Measurements from ENCODE around the gene GCA. TPM values are rescaled to one million over a fixed set of nuclear protein-coding genes. Genes with fewer than 3 reads are reported as not detected.

The GCA gene
- polyA plus RNA-seq, 2 of the 4 experiments (the other 2 are of a cell fraction): 6.6 to 17.8 TPM

GRCh38 chr2:162390801-162391200 is 46.9 kb downstream of the GCA start:
- FAIRE-seq (no peak), DNase-seq (ENCODE audit: low read depth in 1 of 2, low spot score in 1 of 2) (no peak), ATAC-seq (no peak)
- Histone ChIP-seq H3K4me3 (no peak overlapping the region), H3K4me1 (no peaks in the 10 kb centered on the region), H3K9me3 (no peaks in the 10 kb centered on the region), H3K27ac (no peak overlapping the region), H3K4me2 (no peak overlapping the region)
- WGBS (ENCODE audit: missing lambda C conversion rate): 67% methylated on average over 4 of the region's 4 CpGs
- POLR2A ChIA-PET: no interaction called here
- CTCF ChIA-PET: no interaction called here
- TF ChIP-seq ESRRA (IDR thresholded peaks at IDR 0.05; ENCODE audit: borderline replicate concordance, low read length) (no peak), RCOR1 (IDR thresholded peaks at IDR 0.05; ENCODE audit: low read depth, low read length) (no peak), SREBF2 (IDR thresholded peaks at IDR 0.05) (no peak), ZFP36 (IDR thresholded peaks at IDR 0.05; ENCODE audit: borderline replicate concordance, partially characterized antibody) (no peak), BCL3 (IDR thresholded peaks at IDR 0.05) (no peak), PBX3 (IDR thresholded peaks at IDR 0.05) (no peak), RNF2 (IDR thresholded peaks at IDR 0.05; ENCODE audit: borderline replicate concordance, low read depth) (no peak), KDM5A (IDR thresholded peaks at IDR 0.05) (no peak)
- TF ChIP-seq, protein P1, sequence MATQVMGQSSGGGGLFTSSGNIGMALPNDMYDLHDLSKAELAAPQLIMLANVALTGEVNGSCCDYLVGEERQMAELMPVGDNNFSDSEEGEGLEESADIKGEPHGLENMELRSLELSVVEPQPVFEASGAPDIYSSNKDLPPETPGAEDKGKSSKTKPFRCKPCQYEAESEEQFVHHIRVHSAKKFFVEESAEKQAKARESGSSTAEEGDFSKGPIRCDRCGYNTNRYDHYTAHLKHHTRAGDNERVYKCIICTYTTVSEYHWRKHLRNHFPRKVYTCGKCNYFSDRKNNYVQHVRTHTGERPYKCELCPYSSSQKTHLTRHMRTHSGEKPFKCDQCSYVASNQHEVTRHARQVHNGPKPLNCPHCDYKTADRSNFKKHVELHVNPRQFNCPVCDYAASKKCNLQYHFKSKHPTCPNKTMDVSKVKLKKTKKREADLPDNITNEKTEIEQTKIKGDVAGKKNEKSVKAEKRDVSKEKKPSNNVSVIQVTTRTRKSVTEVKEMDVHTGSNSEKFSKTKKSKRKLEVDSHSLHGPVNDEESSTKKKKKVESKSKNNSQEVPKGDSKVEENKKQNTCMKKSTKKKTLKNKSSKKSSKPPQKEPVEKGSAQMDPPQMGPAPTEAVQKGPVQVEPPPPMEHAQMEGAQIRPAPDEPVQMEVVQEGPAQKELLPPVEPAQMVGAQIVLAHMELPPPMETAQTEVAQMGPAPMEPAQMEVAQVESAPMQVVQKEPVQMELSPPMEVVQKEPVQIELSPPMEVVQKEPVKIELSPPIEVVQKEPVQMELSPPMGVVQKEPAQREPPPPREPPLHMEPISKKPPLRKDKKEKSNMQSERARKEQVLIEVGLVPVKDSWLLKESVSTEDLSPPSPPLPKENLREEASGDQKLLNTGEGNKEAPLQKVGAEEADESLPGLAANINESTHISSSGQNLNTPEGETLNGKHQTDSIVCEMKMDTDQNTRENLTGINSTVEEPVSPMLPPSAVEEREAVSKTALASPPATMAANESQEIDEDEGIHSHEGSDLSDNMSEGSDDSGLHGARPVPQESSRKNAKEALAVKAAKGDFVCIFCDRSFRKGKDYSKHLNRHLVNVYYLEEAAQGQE (IDR thresholded peaks at IDR 0.05): no peak

- H3K27ac ChIP-seq: no peak overlapping the region
- ATAC-seq: no peak
- H3K4me2 ChIP-seq: no peak overlapping the region
- no peak overlapping the region for H3K4me3 ChIP-seq
- CTCF ChIA-PET: no interaction called here
- WGBS (ENCODE audit: missing lambda C conversion rate): 8% methylated on average over 3 of the region's 3 CpGs
- H3K4me1 ChIP-seq: no peaks in the 10 kb centered on the region
- no peak for TF ChIP-seq TP53 (CRISPR knock-in tag; IDR thresholded peaks at IDR 0.05)
- TF ChIP-seq PBX3 (IDR thresholded peaks at IDR 0.05): no peak
- TF ChIP-seq NPAS2 (CRISPR knock-in tag; IDR thresholded peaks at IDR 0.05; ENCODE audit: borderline replicate concordance): no peak
- TF ChIP-seq POLR2A (IDR thresholded peaks at IDR 0.05; ENCODE audit: low read length): no peak
- no peak for TF ChIP-seq CBX8 (IDR thresholded peaks at IDR 0.05)
- no peak for TF ChIP-seq RAD21 (conservative IDR thresholded peaks at IDR 0.05 in 1 of 2, IDR thresholded peaks at IDR 0.05 in 1 of 2)
- TF ChIP-seq HOXB5 (CRISPR knock-in tag; IDR thresholded peaks at IDR 0.05): no peak
- DNase-seq (ENCODE audit: low read depth in 1 of 2, low spot score in 1 of 2): no peak
- no peak for FAIRE-seq
- POLR2A ChIA-PET: no interaction called here
- H3K9me3 ChIP-seq: no peaks in the 10 kb centered on the region
Measured at GRCh38 chr2:162400336-162400735, 56.4 kb downstream of the GCA start.

- FAIRE-seq (no peak), ATAC-seq (no peak), DNase-seq (ENCODE audit: low read depth in 1 of 2, low spot score in 1 of 2) (no peak)
- 20% methylated on average over 2 of the region's 2 CpGs for WGBS (ENCODE audit: missing lambda C conversion rate)
- H3K4me2 ChIP-seq: no peak overlapping the region
- TF ChIP-seq POLR2A (IDR thresholded peaks at IDR 0.05; ENCODE audit: low read length) (no peak), GATA3 (IDR thresholded peaks at IDR 0.05; ENCODE audit: borderline replicate concordance) (no peak), HDAC2 (IDR thresholded peaks at IDR 0.05) (no peak), PBX3 (IDR thresholded peaks at IDR 0.05) (no peak), SMC3 (IDR thresholded peaks at IDR 0.05) (no peak), EHMT2 (IDR thresholded peaks at IDR 0.05; ENCODE audit: low read depth) (no peak), JUNB (IDR thresholded peaks at IDR 0.05) (no peak), RFX5 (IDR thresholded peaks at IDR 0.05) (no peak), KDM1A (IDR thresholded peaks at IDR 0.05; ENCODE audit: low read depth) (no peak), NFE2L2 (conservative IDR thresholded peaks at IDR 0.05; ENCODE audit: low read length) (no peak), HOXB13 (CRISPR knock-in tag; IDR thresholded peaks at IDR 0.05; ENCODE audit: low read depth) (no peak)
- no peaks in the 10 kb centered on the region for H3K9me3 ChIP-seq
- ChIA-PET POLR2A (no interaction called here), CTCF (no interaction called here)
- H3K4me3 ChIP-seq: no peak overlapping the region
- H3K27ac ChIP-seq: no peak overlapping the region
- H3K4me1 ChIP-seq: no peaks in the 10 kb centered on the region
Measured at GRCh38 chr2:162401871-162402270, 57.9 kb downstream of the GCA start.
